Activated CD8-positive, alpha-beta memory T cell treated with anti-CD3 and anti-CD28 coated beads, Interleukin-2, amount 50 U/mL, for 24 hours (primary cell): ENCODE measurements around the gene LCAT.
"Not testable (repeated sequence)": the region's sequence is repeated elsewhere in the genome, so short reads cannot be mapped to it uniquely, and the experiment has no call there.

Experiments
- DNase-seq: peaks from one replicate; pipeline ENCODE4 v3.0.0-alpha.2; 2020; ENCODE audit errors: extremely low read depth

The LCAT gene

GRCh38 chr16:67943619-67944504 lies at the start of gene LCAT:
Gene LCAT, minus strand, starts transcription at chr16:67944120. Its CDS starts 19 bp downstream, at chr16:67944101.
- DNase-seq: no peak

- peak; percentile 59 for DNase-seq
These were observed 49.5 kb upstream of the LCAT start for GRCh38 chr16:67993207-67994039.

- no peak for DNase-seq
These were observed 48.8 kb upstream of the LCAT start for GRCh38 chr16:67992661-67993206.

- DNase-seq: no peak
These were observed 46.1 kb upstream of the LCAT start for GRCh38 chr16:67990018-67990386.

GRCh38 chr16:67989322-67990017 lies 45.5 kb upstream of the LCAT start:
- no peak for DNase-seq

GRCh38 chr16:67988675-67989074 lies 44.8 kb upstream of the LCAT start:
- DNase-seq: no peak

- no peak for DNase-seq
These were observed 43.7 kb upstream of the LCAT start for GRCh38 chr16:67987460-67988160.

GRCh38 chr16:67986949-67987348 lies 43.0 kb upstream of the LCAT start:
- DNase-seq: no peak

- DNase-seq: no peak
These were observed 38.2 kb upstream of the LCAT start for GRCh38 chr16:67982011-67982696.

- no peak for DNase-seq
These were observed 36.2 kb upstream of the LCAT start, which contains the start of gene DPEP3 for GRCh38 chr16:67979955-67980678. Gene DPEP3, minus strand, starts transcription at chr16:67980499. Its CDS starts 119 bp downstream, at chr16:67980380.

GRCh38 chr16:67977469-67978227 lies 33.7 kb upstream of the LCAT start:
- no peak for DNase-seq

GRCh38 chr16:67977005-67977404 lies 33.1 kb upstream of the LCAT start:
- DNase-seq: no peak

GRCh38 chr16:67976205-67976604 lies 32.3 kb upstream of the LCAT start:
- DNase-seq: no peak

- no peak for DNase-seq
These were observed 31.6 kb upstream of the LCAT start for GRCh38 chr16:67975321-67976105.

- not testable (repeated sequence) for DNase-seq
These were observed 28.4 kb upstream of the LCAT start for GRCh38 chr16:67972285-67972684.

- no peak for DNase-seq
These were observed 27.2 kb upstream of the LCAT start for GRCh38 chr16:67971111-67971510.

- DNase-seq: no peak
These were observed 25.5 kb upstream of the LCAT start for GRCh38 chr16:67969254-67970039.
